Neutrophil (primary cell): ENCODE data around the gene MRPL32.

Experiments used
- H3K27ac ChIP-seq: fragments of 200-600 bp; sonication (generic); 2 replicates; pipeline ENCODE4 v1.5.1; 2016; ENCODE audit warnings: mild to moderate bottlenecking, moderate library complexity
- H3K27me3 ChIP-seq: fragments of 200-600 bp; sonication (generic); 2 replicates; pipeline ENCODE4 v1.6.0; 2016; ENCODE audit warnings: mild to moderate bottlenecking
- H3K36me3 ChIP-seq: fragments of 200-600 bp; sonication (generic); 2 replicates; pipeline ENCODE4 v1.5.1; 2017
- H3K4me1 ChIP-seq, 2 experiments: fragments of 200-600 bp in 1 of 2; sonication (generic) in 1 of 2; 1 replicate in 1 of 2; 2 replicates in 1 of 2; pipeline versions ENCODE4 v1.5.1 to v1.6.1; 2013 to 2016; ENCODE audit warnings: low read depth in 1 of 2, low read length in 1 of 2, mild to moderate bottlenecking in 1 of 2, moderate library complexity in 1 of 2; ENCODE audit not compliant: control insufficient read depth in 1 of 2, insufficient read depth in 1 of 2
- H3K4me3 ChIP-seq, 2 experiments: fragments of 200-600 bp in 1 of 2; sonication (generic) in 1 of 2; 1 replicate in 1 of 2; 2 replicates in 1 of 2; pipeline ENCODE4 v1.5.1; 2013 to 2016; ENCODE audit warnings: low read depth in 1 of 2, low read length in 1 of 2, mild to moderate bottlenecking in 1 of 2, moderate library complexity in 1 of 2
- H3K9me3 ChIP-seq: fragments of 200-600 bp; sonication (generic); 2 replicates; pipeline ENCODE4 v1.5.1; 2016
- CTCF ChIP-seq: fragments of 200-600 bp; sonication (generic); IDR thresholded peaks from 2 replicates; pipeline ENCODE4 v1.5.1; 2016; ENCODE audit warnings: antibody characterized with exemption

MRPL32 gene

GRCh38 chr7:42967391-42967790, 35.2 kb downstream of the MRPL32 start:
- H3K27ac ChIP-seq = no peak overlapping the region
- no peaks in the 10 kb centered on the region for H3K4me1 ChIP-seq
- no peaks in the 10 kb centered on the region for H3K36me3 ChIP-seq
- TF ChIP-seq CTCF = no peak
- no peaks in the 10 kb centered on the region for H3K9me3 ChIP-seq
- H3K27me3 ChIP-seq = peaks cover 5% of the 10 kb centered on the region
- H3K4me3 ChIP-seq = no peak overlapping the region

- no peak overlapping the region for H3K4me3 ChIP-seq
- no peaks in the 10 kb centered on the region for H3K4me1 ChIP-seq
- no peak overlapping the region for H3K27ac ChIP-seq
- no peaks in the 10 kb centered on the region for H3K27me3 ChIP-seq
- no peak for TF ChIP-seq CTCF
- H3K36me3 ChIP-seq = no peaks in the 10 kb centered on the region
- H3K9me3 ChIP-seq = no peaks in the 10 kb centered on the region
These were observed 40.7 kb downstream of the MRPL32 start for GRCh38 chr7:42972699-42973500.

- Histone ChIP-seq H3K27me3 (no peaks in the 10 kb centered on the region), H3K4me3 (no peak overlapping the region), H3K27ac (no peak overlapping the region), H3K4me1 (no peaks in the 10 kb centered on the region), H3K36me3 (no peaks in the 10 kb centered on the region), H3K9me3 (no peaks in the 10 kb centered on the region)
- no peak for TF ChIP-seq CTCF
These were observed 44.2 kb downstream of the MRPL32 start for GRCh38 chr7:42976371-42976770.

GRCh38 chr7:42978496-42978895, 46.3 kb downstream of the MRPL32 start:
- Histone ChIP-seq H3K27me3 (no peaks in the 10 kb centered on the region), H3K4me1 (no peaks in the 10 kb centered on the region), H3K27ac (no peak overlapping the region), H3K36me3 (no peaks in the 10 kb centered on the region), H3K9me3 (no peaks in the 10 kb centered on the region), H3K4me3 (no peak overlapping the region)
- TF ChIP-seq CTCF = no peak

- no peak overlapping the region for H3K27ac ChIP-seq
- TF ChIP-seq CTCF = no peak
- no peaks in the 10 kb centered on the region for H3K4me1 ChIP-seq
- no peaks in the 10 kb centered on the region for H3K27me3 ChIP-seq
- no peaks in the 10 kb centered on the region for H3K36me3 ChIP-seq
- no peaks in the 10 kb centered on the region for H3K9me3 ChIP-seq
- H3K4me3 ChIP-seq = no peak overlapping the region
These were observed 47.9 kb downstream of the MRPL32 start for GRCh38 chr7:42980084-42980483.
